HG03139 (cell line): ENCODE data around the gene WIPF1.
A peak's percentile ranks its signal among the peaks of the same experiment; 100 is the strongest.

Source experiments
- ATAC-seq: cut with Tn5 transposase; IDR thresholded peaks from one replicate; pipeline ENCODE4 v1.9.1; 2021; ENCODE audit not compliant: unreplicated experiment

Gene WIPF1

DNA sequence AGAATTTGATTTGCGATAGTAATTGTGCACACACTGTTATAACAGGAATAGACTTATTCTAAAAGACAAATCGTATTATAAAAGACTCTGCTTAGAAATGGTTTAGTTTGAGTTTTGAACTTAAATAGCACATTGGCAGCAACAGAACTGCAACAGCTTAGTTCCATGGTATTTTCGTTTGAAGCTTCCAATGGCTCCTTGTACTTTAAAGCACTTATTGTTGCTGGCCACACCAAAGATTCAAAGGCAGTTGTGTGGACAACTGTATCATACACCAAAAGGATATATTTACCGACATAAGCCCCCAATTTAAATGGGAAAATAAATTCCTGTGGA is 627 bp downstream of the WIPF1 start:
- ATAC-seq: no peak

DNA sequence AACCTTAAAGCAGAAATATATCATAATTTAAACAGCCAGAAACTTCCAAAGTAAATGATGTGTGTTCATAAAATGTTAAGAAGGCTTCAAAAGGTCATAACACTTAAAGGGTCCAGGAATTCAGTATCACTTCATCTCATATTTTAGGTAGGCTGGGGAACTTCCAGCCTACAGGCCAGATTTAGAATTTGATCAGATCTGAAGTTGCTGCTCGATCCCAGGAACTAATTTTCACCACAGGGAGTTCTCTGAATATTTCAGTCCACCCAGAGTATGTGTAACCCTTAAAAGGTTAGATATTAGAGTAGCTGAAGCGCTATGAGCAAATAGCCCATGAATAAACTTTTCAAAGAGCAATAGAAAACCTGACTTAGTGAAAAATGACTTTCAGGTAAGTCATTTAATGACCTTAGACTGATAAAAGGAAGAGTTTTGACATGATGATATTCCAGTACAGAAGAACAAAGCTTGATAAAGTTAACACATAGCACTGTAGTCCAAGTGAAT is 1.7 kb downstream of the WIPF1 start:
- no peak for ATAC-seq

DNA sequence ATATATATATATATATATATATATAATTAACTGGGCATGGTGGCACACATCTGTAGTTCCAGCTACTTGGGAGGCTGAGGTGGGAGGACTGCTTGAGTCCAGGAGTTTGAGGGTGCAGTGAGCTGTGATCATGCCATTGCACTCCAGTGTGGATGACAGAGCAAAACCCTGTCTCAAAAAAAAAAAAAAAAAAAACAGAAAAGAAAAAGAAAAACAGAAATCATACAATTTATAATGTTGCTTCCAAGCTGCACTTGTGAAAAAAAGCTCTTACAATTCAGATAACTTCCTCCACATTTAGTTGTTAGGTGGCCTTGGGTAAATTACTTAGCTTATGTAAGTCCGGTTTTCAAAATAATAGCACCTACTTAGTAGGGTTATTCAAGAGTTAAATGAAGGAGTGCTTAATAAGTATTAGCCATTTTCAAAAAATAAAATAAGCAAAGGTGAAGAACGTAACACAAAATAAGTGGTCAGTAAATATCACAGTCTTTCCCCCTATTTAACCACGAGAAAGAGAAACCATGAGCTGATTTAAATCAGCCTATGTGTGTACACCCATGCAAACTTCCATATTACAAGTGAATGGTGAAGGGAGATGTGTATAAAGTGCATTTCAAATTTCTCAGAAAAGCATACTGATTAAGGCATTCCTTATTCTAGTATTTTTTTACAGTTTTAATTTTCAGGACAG is 2.3 kb downstream of the WIPF1 start:
- no peak for ATAC-seq

DNA sequence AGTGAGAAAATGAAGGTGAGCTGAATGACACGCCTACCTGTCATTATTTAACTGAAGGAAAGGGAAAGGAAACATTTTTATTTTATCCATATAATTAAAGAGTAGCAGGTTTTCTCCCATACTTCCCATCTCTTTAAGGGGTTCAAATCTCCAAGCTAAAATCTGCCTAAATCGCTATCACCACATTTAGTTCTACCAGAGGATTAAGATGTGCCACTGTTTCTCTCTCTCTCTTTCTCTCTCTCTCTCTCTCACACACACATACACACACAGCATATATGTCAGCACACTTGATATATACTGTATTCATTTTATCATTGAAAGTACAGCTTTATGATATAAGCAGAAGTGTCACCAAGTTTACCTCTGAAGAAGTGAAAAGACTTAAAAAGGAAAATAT is 3.1 kb downstream of the WIPF1 start:
- no peak for ATAC-seq

DNA sequence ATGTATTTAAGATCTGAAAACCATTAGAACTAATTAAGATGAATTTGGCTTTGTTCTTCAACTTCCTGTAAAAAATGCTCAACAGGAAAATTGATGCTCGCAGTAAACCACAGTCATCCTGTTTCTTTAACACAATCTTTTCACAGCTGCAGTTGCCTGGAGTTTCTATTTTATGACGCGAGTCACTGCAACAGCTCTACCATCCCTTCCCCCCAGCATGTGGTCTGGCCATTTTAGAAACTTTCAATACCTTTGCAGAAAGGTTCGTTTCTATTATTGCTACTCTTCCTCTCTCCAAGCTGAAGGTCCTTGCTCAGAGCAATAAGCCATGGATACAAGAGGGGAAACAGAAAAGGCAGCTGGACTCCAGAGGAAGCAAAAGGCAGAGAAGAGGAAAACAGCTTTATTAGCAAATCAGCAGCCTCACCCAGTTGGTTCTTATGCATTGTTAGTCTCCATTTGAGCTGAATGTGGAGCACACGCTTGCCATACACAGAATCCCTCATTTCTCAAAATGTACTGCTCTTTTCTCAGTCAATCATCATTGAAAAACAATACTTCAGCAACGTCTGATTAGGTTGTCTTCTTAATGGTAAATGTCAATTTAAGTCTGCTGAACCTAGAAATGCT is 3.9 kb downstream of the WIPF1 start:
- ATAC-seq: peak; percentile 65

DNA sequence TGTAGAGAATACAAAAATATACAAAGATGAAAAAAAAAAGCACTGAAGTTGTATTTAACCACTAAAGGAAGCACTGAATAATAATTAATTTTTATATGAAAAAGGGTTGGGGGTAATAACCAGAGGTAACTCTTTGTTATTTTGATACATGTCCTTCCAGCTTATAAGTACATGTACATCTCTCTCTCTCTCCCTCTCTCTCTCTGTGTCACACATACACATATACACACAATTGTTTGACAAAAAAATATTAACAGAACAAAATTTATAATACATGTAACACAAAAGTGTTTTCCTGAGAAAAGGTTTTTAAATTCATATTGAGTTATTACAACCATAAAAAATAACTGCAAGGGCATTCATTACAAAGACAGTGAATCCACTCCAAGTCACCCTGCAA is 4.6 kb downstream of the WIPF1 start:
- no peak for ATAC-seq

DNA sequence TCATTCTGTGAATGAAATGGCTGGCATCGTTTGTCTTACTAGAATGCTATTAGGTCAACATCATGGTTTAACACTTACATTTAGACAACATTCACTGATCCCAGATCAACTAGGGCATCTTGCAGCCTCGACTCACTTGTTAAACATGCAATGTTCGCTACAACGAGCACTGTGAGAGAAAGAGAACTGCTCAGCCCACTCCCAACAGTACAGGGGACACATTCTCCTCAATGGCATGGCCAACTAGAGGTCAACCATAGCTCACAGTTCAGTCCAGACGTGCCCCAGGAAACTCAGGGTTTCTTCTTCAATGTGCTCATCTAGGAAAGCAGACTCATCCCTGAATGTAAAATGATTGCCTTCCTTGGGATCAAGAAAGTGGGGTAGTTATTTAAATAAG is 5.9 kb downstream of the WIPF1 start:
- ATAC-seq: no peak

DNA sequence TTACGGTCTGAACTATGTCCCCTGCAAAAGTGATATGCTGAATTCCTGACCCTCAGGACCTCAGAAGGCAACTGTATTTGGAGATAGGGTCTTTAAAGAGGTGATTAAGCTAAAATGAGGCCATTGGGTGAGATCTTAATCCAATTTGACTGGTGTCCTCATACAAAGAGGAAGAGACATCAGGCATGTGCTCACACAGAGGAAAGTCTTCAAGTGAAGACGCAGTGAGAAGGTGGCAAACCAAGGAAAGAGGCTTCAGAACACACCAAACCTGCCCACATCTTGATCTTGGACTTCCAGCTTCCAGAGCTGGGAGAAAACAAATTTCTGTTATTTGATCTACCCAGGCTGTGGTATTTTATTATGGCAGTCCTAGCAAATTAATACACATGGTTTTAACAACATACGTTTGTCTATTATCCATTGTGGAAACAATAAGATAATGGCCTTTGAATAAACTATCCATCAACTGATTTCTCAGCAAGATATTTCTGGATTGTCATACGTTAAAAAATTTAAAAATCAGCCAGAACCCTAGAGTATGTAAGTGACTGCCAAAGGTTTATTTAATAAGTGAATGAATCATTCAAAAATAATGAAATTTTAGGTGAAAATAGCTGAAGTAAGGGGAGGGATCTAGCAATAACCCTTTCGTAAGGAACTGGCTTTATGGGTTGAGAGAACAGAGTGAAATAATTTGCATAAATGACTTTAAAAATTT is 6.5 kb downstream of the WIPF1 start:
- ATAC-seq: no peak

DNA sequence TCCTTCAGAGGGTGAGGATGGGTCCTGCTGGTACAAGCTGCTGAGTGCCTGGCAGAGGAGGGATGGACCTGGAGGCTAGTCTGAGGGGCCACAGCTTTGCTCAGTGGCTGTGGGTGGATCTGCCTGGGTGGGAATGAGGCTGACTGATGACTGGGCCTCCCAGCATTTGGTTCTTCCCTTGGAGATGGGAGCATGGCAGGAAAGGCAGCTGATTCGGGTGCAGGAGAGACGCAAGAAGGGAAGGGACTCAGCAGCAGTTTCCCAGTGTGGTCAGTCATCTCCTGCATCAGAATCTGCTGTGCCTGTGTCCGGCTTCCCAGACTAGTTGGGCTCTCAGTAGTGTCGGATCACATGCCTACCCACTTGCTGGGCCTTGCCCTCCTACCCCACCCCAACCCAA is 7.3 kb downstream of the WIPF1 start:
- no peak for ATAC-seq

DNA sequence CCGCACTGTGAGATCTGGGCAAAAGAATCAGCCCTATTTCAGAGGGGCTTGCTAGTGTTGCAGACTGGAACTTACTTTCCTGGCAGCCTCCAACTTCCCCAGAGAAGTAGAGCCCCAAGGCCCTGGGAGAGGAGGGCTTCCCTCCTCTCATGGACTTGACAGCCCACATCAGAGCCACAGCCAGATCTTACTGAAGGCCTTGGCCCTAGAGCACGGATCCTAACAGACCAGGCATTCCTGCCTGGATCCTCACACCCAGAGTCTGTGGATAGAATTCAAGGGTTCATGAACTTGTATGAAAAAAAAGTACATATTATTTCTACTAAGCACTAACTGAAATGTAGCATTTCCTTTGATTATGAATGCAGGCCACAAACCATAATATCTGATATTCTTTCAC is 8.3 kb downstream of the WIPF1 start:
- no peak for ATAC-seq

DNA sequence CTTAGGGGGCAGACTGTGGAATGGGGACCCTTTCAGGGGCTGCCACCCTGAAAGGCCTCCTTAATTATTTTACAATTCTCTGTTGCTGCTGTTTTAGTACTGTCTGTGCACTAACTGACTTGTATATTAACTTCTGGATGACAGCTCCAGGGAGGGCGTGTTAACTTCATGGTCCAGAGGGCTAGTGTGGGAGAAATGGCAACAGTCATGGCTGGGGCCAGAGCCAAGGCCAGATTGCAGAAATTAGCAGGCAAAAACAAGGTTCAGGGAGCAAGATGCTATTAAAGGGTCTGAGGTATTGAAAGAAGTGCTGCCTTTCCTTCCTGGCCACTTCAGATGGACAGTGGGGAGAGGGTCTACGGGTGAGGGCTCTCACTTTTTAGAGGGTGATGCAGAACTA is 9.1 kb downstream of the WIPF1 start:
- no peak for ATAC-seq

DNA sequence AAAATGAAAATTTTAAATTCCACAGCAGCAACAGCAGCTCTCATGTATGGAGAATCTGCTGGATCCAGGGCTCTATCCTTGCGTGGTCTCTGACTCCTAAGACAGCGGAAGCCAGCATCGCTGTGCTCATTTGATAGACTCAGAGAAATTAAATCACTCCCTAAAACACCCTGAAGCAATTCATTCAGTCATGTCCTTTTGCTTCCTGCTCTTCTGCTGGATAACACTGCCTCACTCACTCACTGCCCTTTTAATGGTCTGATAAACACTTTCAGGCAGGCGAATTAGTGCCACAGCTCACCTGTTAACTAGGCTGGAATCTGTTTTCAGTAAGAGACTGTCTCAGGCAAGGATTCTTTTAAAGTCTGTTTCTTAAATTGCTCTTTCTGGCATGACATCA is 10.0 kb downstream of the WIPF1 start:
- ATAC-seq: no peak

DNA sequence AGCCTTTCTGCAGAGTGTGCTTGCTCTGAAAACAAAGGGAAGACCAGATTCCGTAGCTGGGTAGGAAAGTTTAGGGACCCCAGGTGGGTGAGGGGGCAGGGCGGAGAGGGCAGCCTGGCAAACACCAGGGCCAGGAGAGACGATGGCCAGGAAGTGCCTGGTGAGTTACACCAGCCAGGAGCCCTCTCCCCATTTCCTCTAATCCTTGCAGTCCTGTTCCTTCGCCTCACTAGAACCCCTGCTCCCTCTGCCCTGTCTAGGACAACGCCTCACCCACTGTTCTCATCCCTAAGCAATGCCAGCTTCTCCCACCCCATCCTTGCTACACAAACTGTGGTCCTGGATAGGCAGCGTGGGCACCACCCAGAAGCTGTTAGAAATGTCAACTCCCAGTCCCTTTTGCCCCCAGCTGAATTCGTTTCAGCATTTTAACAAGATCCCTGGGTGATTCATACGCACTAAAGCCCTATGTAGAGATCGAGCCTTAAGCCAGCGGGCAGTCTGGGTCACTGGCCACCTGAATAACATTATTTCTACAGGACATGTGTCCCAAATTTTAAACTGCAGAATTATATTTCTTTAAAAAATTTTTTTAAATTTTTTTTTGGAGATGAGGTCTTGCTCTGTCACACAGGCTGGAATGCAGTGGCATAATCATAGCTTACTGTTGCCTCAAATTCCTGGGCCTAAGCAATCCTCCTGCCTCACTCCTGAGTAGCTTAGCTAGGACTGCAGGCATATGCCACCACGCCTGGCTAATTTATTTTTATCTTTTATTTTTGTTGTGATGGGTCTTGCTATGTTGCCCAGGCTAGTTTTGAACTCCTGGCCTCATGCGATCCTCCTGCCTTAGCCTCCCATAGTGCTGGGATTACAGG is 10.9 kb downstream of the WIPF1 start:
- no peak for ATAC-seq

DNA sequence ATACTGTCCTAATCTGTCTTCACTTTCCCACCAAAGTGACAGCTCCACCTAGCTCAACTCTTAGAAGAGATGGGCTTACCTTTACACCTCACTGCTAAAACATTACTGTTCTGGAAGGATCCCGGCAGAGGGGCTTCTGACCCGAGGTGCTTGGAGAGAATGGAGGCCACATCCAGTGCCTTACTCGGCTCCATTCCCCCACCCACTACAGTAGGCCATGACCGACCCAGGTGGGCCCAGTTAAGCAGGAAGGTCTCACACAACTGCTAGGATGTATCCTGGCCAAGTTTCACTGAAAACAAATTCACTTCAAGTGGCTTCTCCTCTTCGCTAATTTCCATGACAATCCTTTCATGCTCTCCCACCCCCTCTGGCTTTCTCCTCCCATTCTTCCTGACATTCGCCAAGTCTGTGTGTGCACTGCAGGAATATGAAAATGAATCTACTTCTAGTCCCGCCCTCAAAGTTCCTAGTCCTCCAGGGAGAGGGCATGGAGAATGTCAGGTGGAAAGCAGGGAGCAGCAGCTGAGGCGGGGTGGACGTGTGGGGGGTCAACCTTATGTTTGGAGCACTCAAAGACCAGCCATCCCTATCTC is 11.8 kb downstream of the WIPF1 start:
- no peak for ATAC-seq

DNA sequence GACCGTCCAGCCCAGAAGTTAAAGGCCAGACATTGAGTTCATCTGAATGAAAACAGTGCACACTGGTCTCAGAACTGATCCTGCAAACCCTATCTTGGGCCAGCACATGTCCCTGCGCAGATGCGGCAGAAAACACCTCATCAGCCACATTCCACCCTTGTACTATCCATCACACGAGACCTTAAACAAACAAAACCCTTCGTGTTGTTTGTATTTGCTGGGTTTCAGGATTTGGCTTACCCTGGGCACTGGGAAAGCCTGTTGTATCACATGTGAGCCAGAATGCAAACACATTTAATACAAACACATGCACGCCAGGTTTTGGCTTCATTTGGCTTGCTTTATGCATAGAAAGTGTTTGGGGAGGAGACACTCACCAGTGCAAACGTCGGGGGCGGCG is 12.5 kb downstream of the WIPF1 start:
- no peak for ATAC-seq

DNA sequence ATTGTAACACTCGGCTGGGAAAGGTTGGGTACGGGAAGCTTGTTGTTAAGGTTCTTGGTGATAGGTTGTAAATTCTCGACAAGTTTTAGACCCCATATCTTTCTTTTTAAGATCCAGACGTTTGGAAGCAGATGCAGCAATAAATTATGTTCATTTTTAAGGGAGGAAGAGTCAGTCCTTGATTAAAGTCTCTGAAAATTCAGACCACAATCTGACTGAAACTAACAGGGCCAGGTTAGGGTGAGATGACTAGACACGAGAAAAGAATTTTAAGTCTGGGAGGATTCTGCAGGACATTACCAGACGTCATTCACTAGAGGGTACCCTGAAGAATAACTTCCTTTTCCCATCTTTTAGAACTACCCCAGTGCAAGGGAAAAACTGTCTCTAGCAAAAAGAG is 16.1 kb downstream of the WIPF1 start:
- ATAC-seq: no peak

DNA sequence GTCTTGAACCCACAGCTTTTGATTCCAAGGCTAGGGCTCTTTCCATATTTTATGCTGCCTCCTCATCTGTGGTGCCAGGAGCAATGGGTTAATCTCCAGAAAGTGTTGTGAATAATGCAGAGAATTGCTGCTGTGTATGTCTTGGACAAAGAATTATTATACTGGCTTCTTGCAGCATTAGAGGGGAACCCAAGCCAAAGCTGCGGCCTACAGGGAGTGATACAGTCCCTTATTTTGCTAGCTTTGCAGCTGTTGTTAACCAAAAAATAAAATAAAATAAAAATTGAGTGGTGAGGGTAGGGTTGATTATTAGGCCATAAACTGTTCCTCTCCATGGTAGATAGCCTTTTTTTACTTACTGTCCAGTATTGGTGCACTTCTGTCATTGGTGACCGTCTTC is 16.7 kb downstream of the WIPF1 start:
- no peak for ATAC-seq

DNA sequence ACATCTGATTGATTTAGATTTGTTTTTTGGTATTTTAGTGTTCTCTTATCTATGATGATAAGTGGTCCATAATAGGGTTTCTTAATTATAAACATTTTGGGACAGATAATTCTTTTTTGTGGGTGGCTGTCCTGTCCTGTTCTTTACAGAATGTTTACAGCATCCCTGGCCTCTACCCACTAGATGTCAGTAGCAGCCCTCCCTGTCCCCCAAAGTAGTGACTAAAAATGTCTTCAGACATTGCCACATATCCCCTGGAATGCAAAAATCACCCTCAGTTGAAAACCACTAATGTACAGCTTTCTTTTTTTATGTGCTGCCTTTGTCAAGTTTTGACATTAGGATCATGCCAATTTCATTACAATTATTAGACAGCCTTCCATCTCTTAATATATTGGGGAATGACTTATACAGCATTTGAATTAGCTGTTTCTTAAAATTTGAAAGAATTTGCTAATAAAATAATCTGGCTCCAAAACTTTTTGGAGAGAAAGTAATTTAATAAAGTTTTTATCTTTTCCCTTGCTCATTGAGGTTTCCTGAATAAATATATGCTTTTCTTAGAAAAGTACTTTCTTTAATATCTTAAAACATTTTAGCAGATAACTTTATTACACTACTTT is 19.5 kb downstream of the WIPF1 start:
- ATAC-seq: peak; percentile 59

DNA sequence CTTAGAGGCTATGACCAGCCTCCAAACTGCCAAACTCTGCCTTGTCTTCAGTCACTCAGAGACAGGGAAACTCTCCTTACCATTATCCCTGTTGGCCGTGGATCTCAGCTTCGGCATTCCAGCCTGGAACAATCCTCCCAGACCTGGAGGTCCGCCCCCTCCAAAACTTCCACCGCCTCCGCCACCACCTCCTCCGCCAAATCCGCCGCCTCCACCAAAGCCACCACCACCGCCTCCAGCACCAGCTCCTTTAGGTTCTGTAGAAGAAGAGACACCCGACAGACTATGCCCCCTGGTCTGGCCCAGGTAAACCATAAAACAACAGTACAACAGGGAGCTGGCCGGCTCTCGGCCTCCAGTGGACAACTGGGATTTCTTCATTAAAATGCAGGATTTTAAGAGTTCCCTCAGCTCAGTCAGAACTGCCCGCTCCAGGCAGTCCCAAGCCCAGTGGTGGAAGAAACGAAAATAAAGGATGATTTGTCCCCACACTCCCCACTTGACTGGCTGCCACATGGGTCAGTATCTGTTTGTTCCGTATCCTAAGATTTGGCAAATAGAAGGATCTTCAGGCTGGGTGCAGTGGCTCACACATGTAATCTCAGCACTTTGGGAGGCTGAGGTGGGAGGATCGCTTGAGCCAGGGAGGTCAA is 22.4 kb downstream of the WIPF1 start:
- ATAC-seq: no peak

DNA sequence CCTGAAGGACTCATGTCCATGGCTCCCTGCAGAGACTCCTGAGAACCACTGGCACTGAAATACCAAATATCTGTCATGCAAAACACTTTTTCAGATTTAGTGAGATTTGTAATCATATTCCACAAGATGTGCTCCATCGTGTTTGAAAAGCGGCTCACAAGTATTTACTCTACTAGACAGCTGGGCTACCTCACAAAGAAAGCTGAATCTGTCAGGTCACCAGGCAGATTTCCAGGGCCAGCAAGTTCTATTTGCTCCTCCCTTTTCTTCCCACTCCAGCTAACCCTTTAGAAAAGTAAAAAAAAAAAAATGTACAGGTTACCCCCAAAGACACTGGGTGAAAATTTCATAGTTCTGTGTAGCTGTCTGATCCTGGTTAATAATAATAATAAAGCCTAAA is 22.9 kb downstream of the WIPF1 start:
- ATAC-seq: no peak
